GM12891 (cell line): ENCODE measurements around the gene TCF7L1.

Experiments used
- POLR2A ChIP-seq: IDR thresholded peaks from 2 replicates; pipeline ENCODE4 v1.6.1; 2011; ENCODE audit warnings: low read depth, low read length, control low read depth
- POLR2AphosphoS5 ChIP-seq: IDR thresholded peaks from 2 replicates; pipeline ENCODE4 v1.6.1; 2011; ENCODE audit warnings: low read depth, low read length, control low read depth
- POU2F2 ChIP-seq: IDR thresholded peaks from 2 replicates; pipeline ENCODE4 v1.6.1; 2011; ENCODE audit warnings: low read depth, mild to moderate bottlenecking, control low read depth, low read length, moderate library complexity
- SPI1 ChIP-seq: IDR thresholded peaks from 2 replicates; pipeline ENCODE4 v1.6.1; 2011; ENCODE audit warnings: low read depth, low read length, control low read depth
- TAF1 ChIP-seq: IDR thresholded peaks from 2 replicates; pipeline ENCODE4 v1.6.1; 2011; ENCODE audit warnings: low read depth, low read length, control low read depth

- no peak for TF ChIP-seq POLR2A
- no peak for TF ChIP-seq TAF1
- TF ChIP-seq POLR2AphosphoS5, result no peak
- TF ChIP-seq SPI1, result no peak
- no peak for TF ChIP-seq POU2F2
These were observed 98.2 kb downstream of the TCF7L1 start for GRCh38 chr2:85231468-85231805.
